ENCODE results near the gene P2RY14.
A peak's percentile ranks its signal among the peaks of the same experiment; 100 is the strongest.

The P2RY14 gene

DNA sequence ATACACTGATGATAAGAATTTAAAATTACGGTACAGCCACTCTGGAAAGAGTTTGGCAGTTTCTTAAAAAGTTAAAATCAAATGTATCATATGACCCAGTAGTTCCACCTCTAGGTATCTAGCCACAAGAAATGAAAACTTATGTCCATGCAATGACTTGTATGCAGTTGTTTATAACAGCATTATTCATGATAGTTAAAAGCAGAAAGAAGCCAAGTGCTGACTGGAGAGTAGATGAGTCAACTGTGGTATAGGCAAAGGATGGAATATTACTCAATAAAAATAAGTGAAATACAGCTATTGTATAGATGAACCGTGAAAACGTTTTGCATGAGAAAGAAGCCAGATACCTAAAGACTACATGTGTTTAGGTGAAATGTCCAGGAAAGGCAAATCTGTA is 23.4 kb upstream of the P2RY14 start:
- DNase-seq (ENCODE audit: low spot score) = peak; percentile 47

DNA sequence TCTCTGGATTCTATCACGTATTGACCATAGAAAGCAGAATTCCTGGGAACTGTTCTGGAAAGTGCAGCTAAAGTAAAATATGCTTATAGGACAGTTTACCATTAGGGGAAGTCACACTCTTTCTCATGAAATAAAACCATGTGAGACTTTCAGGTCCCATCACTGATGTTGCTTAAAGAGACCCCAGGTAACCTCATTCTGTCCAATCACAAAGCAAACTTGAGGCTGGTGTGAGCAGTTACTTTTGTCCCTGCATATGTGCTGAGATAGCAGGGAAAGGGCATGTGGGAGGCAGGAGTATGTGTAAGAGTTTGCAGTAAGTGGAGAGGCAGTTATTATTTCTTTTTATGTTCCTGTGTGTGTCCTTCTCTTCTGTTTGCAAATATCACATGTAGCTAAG is 22.2 kb upstream of the P2RY14 start:
- no peak for DNase-seq (ENCODE audit: low spot score)

DNA sequence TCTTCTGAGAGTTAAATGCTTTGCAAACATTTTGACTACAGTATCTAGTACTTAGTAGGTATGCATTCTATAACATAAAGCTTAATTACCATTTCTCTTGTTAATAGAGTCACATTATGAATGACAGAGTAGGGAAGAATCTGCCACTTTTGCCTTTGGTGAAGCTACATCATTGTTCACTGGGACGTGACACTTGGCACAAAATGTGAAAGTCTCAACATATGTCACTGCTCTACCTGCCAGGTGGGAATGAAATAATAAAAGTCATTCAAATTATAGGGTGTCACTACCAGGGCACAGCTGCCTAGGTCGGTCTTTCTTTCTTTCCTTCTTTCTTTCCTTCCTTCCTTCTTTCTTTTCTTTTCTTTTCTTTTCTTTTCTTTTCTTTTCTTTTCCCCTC is 20.7 kb upstream of the P2RY14 start:
- DNase-seq (ENCODE audit: low spot score) = no peak

DNA sequence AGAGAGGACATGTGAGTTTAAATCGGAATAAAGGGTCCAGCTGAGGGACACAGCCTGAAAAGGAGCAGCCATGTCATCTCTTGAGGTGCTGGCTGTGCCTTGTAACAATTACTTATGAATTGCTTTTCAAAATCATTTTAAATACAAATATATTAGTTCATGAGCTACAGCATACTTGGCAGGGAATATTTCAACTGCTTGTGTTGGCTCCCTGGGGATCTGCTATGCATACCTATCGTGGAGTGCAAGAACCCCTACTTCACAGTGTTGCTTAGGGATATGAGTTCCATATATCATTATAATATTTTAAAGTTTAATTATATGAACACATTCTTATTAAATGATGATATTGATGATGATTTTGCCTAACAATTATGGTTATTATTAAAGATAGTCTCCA is 19.1 kb upstream of the P2RY14 start:
- DNase-seq (ENCODE audit: low spot score) = no peak

DNA sequence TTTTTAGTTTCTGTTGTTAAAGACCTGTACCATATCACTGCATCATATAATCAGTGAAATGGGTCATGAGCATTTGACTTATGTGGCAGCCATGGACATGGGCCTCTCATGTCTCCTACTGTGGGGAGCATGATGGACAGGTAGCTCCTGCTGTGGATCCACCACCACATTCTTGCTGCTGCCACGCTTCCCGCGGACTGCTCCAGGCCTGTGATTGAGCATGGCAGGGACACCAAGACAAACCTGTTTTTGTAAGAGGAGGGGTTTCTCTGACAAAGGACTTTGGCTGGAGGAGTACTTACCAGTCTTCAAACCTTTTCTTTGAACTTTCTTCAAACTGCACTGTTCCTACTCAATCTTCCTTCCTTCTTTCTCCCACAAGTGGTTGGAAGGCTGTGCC is 17.9 kb upstream of the P2RY14 start:
- no peak for DNase-seq (ENCODE audit: low spot score)

DNA sequence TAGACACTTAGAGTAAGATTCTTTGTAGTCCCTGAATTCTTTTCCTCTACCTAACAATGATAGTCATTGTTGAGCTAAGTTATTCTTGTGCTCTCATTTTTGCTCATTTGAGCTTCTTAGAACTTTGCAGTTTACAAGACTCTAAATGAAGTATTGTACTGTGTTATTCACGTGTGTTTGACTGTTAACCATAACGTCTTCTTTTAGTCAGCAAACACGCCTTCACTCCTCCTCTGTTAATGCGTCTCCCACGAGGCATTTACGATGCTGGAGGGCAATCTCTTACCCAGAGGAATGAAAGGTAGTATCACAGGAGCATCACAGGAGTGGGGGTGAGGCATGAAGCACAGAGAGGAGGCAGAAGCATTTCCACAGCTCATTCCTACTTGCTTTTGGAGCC is 14.8 kb upstream of the P2RY14 start:
- DNase-seq (ENCODE audit: low spot score) = no peak

DNA sequence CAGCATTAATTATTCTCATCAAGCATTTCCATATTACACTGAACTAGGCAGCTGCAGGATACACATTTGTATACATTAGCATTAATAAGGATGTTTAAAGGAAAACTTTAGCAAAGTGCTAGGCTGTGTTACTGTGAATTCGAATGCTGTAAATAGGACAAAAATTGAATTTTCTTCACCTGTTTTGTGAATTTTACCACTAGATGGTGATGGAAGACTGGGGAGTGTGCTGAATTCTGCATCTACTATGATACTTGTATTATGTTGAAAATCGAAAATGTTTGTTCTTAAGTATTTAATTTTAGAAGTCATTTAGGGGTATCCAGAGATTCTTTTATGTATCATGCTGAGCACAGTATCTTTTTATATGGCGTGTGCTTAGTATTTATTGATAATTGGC is 12.3 kb upstream of the P2RY14 start:
- peak; percentile 51 for DNase-seq (ENCODE audit: low spot score)

DNA sequence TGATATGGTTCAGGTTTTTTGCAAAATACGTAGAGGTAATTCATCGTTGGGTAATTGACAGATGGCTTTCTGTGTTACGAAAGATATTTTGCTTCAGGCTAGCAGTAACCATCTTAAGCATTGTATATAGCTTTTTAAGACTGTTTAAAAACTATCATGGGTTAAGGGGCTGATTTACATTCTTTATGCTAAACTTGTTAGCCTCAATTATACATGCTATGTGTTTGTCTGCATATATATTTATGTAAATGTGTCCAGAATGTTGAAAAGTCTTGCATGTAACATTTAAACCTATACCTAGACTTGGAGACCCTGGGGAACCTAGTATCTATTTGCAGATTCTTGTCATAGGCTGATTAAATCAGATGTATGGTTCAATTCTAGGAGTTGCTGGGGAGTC is 11.1 kb upstream of the P2RY14 start:
- DNase-seq (ENCODE audit: low spot score) = no peak

DNA sequence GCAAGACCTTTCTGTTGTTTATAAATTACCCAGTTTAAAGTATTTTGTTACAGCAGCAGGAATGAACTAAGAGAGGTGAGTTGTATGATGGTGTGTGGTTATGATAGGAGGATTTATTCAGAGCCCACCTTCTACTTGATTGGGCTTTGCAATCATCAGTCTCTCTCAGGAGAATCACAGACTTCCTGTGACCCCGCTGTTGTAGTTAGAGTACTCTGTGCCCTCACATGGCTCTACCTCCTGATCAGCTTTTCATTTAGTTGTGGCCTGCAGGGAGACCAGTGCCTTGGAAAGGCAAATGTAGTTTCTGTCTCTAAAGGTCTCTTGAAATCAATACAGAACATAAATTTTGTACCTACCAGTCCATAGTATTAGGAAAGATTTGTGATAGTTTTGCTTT is 7.6 kb upstream of the P2RY14 start:
- no peak for DNase-seq (ENCODE audit: low spot score)

DNA sequence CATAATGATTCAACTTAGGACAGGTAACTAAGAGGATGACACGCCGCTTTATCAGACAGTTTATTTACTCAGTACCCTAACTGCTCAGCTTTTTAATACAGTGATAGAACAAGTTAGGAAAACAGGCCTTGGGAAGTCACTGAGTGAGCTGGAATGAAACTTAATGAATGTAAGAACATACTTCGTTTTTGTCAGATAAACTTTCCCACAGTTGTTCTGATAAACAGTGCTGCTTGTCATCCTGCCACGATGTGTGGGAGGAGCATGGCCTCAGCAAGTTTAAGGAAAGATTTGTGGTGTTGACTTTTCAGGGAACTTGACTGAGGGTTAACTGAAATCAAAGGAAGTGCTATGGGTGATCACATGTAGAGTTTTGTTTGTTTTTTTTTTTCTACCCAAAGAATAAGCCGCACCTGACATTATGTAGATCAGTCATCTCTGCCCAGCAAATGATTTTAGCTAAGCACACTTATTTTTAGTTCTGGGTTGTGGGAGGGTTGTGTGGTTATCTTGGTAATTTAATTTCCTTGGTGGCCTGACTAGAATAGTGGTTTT is 5.6 kb upstream of the P2RY14 start:
- DNase-seq (ENCODE audit: low spot score) = no peak

DNA sequence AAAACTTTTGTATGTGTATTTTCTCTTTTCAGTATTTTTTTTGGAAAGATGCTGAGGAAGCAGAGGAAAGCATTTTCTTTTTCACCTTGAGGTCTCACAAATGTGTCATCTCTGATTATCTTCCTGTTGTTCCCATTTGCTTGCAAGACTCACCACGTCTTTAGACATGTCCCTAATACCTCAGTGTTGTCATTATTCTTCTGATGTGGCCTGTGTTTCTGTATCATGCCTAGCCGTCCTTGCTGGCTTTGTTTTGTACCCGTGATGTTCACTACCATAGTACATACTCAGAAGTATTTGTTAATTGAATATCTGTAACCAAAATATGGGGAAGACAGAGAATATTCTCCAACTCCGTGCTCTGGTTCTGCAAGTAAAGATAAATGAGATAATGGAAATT is 5.0 kb upstream of the P2RY14 start:
- no peak for DNase-seq (ENCODE audit: low spot score)

DNA sequence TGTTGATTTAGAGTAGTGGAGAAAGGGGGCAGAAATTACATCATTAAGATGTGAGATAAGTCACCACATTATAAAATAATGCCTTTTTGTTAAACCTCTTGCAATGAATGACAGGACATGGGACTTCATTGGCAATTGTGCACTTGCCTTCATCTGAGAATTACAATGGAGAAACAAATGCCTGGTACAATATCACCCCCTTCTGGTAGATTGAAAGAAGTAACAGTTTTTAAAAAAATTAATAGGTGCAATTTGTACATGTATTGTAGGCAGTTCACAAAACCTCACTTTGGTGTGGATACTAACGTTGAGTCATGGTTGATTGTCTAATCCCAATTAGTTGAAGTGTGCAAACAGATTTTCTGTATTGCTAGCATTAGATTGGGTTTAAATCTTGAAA is 4.6 kb upstream of the P2RY14 start:
- DNase-seq (ENCODE audit: low spot score) = peak; percentile 65

DNA sequence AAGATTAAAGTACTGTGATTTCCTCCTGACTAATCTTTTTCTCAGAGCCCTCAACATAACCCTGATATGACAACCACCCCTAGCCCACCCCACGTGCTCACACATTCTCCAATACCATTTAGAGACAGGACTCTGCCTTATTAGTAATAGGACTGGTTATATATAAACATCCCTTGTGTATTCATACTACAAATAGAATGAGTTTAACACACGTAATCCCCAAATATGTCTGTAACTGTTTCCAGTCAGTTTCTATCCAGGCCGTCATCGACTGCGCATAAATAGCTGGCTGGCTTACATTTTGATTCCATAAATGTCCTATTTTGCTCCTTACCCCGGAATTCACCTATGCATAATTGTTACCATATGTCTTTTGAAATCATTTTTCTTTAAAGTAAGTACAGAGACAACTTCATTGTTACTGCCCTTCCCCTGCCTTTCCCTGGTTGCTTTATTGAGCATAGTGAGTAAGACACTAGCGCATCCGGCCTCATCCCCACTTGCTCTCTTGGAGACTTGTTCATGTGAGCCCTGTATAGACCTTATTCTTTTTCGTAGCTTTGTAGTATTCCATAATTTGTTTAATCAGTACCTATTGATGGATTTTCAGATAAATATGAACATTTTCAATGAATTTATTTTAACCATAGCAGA is 3.5 kb upstream of the P2RY14 start:
- DNase-seq (ENCODE audit: low spot score) = no peak

DNA sequence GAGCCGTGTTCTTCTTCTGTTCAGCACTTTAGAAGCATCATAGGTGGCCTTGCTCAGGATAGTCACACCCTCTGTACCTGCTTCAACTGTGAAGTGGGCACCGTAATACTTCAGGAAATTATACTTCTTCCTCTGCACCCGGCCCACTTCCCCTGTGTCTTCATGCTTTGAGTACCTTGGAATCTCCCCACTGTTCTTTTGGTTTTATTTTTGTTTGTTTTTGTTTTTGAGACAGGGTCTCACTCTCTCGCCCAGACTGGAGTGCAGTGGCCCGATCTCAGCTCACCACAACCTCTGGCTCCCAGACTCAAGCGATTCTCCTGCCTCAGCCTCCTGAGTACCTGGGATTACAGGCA is 1.7 kb downstream of the P2RY14 start:
- DNase-seq (ENCODE audit: low spot score) = no peak

DNA sequence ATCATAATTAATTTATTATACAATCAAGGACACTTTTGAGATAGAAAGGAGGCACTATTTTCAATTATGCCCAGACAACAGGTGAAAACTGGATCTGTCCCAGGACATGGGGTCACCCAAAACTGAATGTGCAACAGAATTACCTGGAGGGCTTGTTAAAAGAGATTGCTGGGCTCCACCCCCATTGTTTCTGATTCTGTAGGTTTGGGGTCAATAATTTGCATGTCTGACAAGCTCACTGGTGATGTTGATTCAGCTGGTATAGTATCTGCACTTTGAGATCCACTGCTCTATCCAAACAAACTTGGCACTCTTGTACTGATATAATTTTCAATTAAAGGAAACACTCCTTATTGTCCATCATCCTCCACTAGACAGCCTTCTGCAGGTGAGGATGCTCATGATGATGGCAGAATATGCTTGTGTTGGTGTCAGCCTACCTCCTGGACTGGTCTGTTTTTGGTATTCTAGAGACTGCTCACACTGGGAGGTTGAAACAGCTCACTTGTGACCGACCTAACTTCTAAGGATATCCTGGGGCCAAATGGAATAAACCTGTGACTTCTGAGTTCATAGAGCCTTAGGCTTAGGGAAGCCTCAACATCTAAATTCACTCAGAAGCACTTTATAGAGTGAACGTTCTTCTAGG is 2.2 kb downstream of the P2RY14 start:
- no peak for DNase-seq (ENCODE audit: low spot score)

DNA sequence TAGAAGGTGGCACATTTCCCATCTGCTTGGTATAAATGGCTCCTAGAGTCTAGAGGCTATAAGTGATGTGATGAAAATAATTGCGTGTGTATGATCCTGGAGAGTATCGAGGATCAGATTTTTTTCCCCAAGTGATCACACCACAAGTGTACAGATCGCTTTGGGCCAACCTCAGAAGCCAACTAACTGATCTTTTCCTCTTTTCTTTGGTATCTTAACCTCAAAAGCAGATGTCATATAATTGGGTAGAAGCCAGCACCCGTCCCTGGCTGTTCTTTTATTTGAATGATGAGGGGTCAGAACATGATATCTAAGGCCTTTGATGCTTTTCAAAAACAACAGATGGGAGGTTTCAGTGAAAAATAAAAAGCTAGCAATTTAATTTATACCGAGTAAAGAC is 3.3 kb downstream of the P2RY14 start:
- no peak for DNase-seq (ENCODE audit: low spot score)

DNA sequence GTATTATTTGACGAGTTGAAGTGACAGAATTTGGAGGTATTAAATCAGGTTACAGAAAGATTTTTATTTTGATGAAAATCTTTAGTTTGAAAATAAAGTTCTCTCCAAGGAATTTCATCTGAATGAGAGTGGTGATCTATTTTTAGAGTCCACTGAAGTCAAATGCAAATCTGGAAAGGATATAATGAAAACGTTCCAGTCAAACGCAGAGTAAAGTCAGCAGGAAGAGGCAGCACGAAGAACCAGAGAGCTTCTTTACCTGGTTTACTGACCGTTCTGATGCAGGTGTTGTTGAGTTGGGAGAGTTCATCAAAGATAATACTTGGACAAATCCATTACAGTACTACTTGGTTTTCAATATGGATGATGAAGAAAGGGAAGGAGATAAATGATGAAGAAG is 8.7 kb downstream of the P2RY14 start:
- no peak for DNase-seq (ENCODE audit: low spot score)

DNA sequence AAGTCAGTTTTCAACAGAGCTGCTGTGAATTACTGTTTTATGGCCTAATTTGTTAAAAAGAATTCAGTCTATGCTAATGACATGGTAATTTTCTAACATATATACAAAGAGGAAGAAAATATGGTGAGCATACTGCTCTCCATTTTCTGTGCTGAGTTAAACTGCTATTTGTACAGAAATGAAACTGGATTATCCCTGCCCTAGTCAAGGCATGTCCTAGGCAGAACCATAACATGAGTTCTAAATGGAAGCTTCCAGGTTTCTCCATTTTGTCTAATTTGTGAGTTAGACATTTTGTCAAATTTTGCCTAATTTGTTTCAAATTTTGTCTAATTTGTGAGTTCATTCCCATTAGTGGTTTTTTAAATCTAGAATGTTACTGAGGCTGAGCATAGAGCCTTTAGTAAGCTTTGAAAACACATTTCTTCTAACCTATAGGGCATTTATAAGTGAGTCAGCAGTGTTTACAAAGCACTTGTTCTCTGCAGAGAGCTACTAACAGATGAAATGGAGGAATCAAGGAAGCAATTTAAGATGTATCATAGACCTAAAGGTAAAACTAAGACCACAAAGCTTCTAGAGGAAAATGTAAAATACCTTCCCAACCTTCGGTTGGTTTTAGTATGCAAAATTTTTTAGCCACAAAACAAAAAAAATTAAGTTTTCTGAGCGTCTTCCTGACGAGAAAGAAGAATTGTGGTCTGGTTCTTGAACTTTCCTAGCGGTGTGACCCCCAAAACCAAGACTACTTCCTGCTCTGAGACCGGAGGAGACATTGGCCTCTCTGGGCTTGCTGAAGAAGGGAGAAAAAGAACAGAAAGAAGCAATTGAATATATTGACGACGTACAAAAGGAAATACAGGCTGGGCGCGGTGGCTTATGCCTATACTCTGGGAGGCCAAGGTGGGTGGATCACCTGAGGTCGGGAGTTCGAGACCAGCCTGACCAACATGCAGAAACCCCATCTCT is 9.8 kb downstream of the P2RY14 start:
- no peak for DNase-seq (ENCODE audit: low spot score)

DNA sequence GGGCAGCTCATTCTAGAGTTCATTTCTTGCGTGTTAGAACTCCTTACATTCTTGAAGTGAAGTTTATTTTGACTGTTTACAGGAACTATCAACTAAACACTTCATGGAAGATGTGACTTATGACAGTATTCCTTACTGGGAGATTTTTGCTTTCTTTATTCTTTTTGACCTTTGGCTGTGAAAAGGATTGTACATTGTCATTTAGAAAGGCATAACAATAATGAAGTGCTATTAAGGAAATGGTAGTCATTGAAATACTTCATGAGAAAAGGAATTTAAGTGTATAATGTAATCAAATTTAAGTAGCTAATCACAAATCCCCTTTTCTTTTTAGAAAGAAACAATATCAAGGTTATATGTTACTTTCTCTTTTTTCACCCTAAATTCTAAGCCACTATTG is 11.3 kb downstream of the P2RY14 start:
- DNase-seq (ENCODE audit: low spot score) = no peak

DNA sequence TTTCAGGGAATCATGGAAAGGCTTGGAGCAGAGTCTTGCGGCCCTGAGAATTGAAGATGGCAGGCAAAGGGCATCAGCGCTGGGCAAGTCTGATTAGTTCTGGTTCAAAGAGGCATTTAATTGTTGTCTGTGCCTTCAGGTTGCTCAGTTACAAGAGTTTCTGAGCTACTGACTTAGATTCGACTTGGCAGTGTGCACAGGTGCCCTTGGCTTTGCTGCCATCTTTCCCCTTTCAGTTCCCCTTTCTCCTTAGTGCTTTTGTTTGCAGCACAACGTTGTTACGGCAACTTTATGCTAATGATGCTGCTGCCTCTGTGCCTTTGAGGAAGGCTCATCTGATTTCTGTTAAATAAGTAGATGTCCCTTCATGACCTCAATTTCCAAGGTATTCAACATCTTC is 12.5 kb downstream of the P2RY14 start:
- DNase-seq (ENCODE audit: low spot score) = no peak

DNA sequence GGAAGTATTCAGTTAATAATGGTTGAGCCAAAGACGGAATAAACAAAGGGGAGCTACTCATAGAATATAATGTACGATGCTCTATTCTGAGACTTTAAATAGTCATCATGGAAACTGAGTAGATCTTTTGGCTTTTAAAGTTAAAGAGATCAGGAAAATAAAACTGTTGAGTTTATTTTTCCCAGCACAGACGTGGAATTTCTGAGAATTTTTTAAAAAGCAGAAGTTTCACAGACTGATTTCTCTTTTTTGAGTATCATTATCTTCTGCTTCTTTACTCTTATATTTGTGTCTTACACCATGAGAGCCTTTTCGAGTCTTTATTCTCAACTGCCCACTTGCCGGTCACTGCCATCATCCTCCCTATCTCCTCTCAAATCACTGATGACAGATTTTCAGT is 13.2 kb downstream of the P2RY14 start:
- no peak for DNase-seq (ENCODE audit: low spot score)

DNA sequence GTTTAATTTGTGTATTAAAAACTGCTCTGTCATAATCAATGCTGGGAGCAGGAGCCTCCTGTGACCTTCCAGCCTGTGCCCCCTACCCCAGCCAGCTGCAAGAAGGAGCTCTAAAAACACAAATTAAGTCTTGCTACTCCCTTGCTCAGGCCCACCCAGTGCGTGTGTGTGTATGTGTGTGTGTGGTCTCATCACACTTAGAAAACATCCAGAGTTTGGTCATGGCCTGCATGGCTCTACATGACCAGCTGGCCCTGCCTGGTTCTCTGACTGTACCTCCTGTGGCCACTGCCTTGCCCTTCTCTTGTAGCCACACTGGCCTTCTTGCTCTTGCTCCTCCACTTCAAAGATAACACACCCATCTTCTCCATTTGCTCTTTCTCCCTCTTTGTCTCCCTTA is 13.7 kb downstream of the P2RY14 start:
- DNase-seq (ENCODE audit: low spot score) = no peak
